Measurements from ENCODE around the gene MVB12B. TPM values are rescaled to one million over a fixed set of nuclear protein-coding genes. Genes with fewer than 3 reads are reported as not detected.

MVB12B gene
- total and polyA plus RNA-seq, 2 of the 4 experiments (the other 2 are of a cell fraction) = 2.0 to 4.0 TPM

GRCh38 chr9:126365780-126366179 lies 39.2 kb downstream of the MVB12B start:
- Histone ChIP-seq H2BK120ac (ENCODE audit: low read depth, low read length) (no peak overlapping the region), H4K5ac (ENCODE audit: low read depth, low read length) (no peak overlapping the region), H3K79me1 (ENCODE audit: low read depth in 1 of 2, low read length in 2 of 2) (peaks cover 0 to 12% of the 10 kb centered on the region in 2 experiments; a peak in 2 of 4 replicates), H3K9me1 (ENCODE audit: insufficient read depth, low read length) (peaks cover 3% of the 10 kb centered on the region), H2BK15ac (ENCODE audit: low read depth, low read length) (no peak overlapping the region), H3K9ac (ENCODE audit: low read depth, low read length) (no peak overlapping the region), H3K27ac (ENCODE audit: insufficient read depth, low read length) (no peak overlapping the region), H2AK9ac (replicated peaks; ENCODE audit: low read depth, low read length, poor library complexity) (no peak overlapping the region), H3K56ac (ENCODE audit: extremely low read depth, insufficient read depth, low read length) (no peak overlapping the region), H3K4me3 (ENCODE audit: insufficient read depth, low read depth, low read length) (no peak overlapping the region), H3K36me3 (ENCODE audit: control insufficient read depth, insufficient read depth, low read length) (no peaks in the 10 kb centered on the region), H4K8ac (ENCODE audit: low read depth in 2 of 2, low read length in 2 of 2) (no peak overlapping the region), H3K23ac (ENCODE audit: low read depth, low read length) (no peak overlapping the region), H3K4me2 (ENCODE audit: low read depth, low read length) (no peak overlapping the region), H3K4me1 (ENCODE audit: control insufficient read depth, insufficient read depth, low read length) (0 out of 2 replicates have a peak, but pooled peaks cover 3% of the 10 kb centered on the region), H2AFZ (replicated peaks; ENCODE audit: low read length, poor library complexity) (no peak overlapping the region), H2BK20ac (ENCODE audit: low read depth, low read length) (no peak overlapping the region), H2BK5ac (ENCODE audit: low read depth, low read length, poor library complexity, severe bottlenecking) (no peak overlapping the region), H3K4ac (ENCODE audit: low read depth, low read length) (no peak overlapping the region), H4K91ac (ENCODE audit: insufficient read depth, low read depth, low read length) (no peak overlapping the region), H4K20me1 (ENCODE audit: insufficient read depth, low read length) (no peaks in the 10 kb centered on the region; the same call in 1 of the 2 replicates), H2AK5ac (ENCODE audit: low read depth, low read length) (no peak overlapping the region), H3K9me3 (ENCODE audit: control insufficient read depth, insufficient read depth, low read length) (peaks cover 3% of the 10 kb centered on the region), H3K18ac (ENCODE audit: low read depth, low read length) (no peak overlapping the region), H3K27me3 (ENCODE audit: control insufficient read depth, insufficient read depth, low read length) (no peaks in the 10 kb centered on the region), H3K14ac (replicated peaks; ENCODE audit: low read depth, low read length) (no peak overlapping the region)
- no TSS peak for BruUV-seq (replicated peaks)
- TF ChIP-seq MAZ (IDR thresholded peaks at IDR 0.05; ENCODE audit: borderline replicate concordance, low read depth, low read length) = no peak
- no peak for TF ChIP-seq USF2 (IDR thresholded peaks at IDR 0.05; ENCODE audit: low read depth, low read length)
- no peak for TF ChIP-seq RFX5 (IDR thresholded peaks at IDR 0.05; ENCODE audit: low read depth, low read length)
- TF ChIP-seq, protein P1, sequence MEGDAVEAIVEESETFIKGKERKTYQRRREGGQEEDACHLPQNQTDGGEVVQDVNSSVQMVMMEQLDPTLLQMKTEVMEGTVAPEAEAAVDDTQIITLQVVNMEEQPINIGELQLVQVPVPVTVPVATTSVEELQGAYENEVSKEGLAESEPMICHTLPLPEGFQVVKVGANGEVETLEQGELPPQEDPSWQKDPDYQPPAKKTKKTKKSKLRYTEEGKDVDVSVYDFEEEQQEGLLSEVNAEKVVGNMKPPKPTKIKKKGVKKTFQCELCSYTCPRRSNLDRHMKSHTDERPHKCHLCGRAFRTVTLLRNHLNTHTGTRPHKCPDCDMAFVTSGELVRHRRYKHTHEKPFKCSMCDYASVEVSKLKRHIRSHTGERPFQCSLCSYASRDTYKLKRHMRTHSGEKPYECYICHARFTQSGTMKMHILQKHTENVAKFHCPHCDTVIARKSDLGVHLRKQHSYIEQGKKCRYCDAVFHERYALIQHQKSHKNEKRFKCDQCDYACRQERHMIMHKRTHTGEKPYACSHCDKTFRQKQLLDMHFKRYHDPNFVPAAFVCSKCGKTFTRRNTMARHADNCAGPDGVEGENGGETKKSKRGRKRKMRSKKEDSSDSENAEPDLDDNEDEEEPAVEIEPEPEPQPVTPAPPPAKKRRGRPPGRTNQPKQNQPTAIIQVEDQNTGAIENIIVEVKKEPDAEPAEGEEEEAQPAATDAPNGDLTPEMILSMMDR (conservative IDR thresholded peaks at IDR 0.05; ENCODE audit: low read depth, low read length) = no peak
- dilution Hi-C loops (cut with HindIII; ENCODE audit: low sequenced_read_pairs, unreplicated experiment) = no loop called here
- POLR2A ChIA-PET (ENCODE audit: unreplicated experiment) = no interaction called here
- no peak for DNase-seq
- WGBS, 2 experiments (ENCODE audit: extremely low coverage in 2 of 2, insufficient read length in 1 of 2) = 100% methylated on average over 2 of the region's 3 CpGs; no CpG with 5 or more reads in 1 of the 2 experiments
- in situ Hi-C loops (cut with MboI; ENCODE audit: low sequenced_read_pairs) = no loop called here
- CTCF ChIA-PET = interaction anchor here (0.6 kb wide), 1 partner anchor 48 kb away, joined by 3 read pairs; no protein-coding TSS in a partner anchor
- no peak for ATAC-seq (ENCODE audit: low read depth)
- intact Hi-C loops (cut with micrococcal nuclease) = no loop called here
